K562 (cell line): ENCODE measurements around the gene ERVFRD-1. TPM values are rescaled to one million over a fixed set of nuclear protein-coding genes. Genes with fewer than 3 reads are reported as not detected.

Source experiments
- ARHGAP35 ChIP-seq: fragments of 450-650 bp; IDR thresholded peaks from 2 replicates; pipeline ENCODE4 v1.6.1; 2018; ENCODE audit not compliant: partially characterized antibody
- CBX8 ChIP-seq: fragments of 200-600 bp; sonication (generic); IDR thresholded peaks from 2 replicates; pipeline ENCODE4 v1.6.1; 2012; ENCODE audit warnings: borderline replicate concordance, mixed run types, low read depth, mild to moderate bottlenecking, moderate library complexity, mixed read lengths, low read length, control low read depth, inconsistent platforms; ENCODE audit not compliant: poor library complexity, severe bottlenecking; ENCODE audit errors: extremely low read depth
- CGGBP1 ChIP-seq: fragments of 250-450 bp; sonication (Bioruptor Pico); IDR thresholded peaks from 2 replicates; pipeline ENCODE4 v1.9.0; 2021; ENCODE audit warnings: mild to moderate bottlenecking
- CHCHD3 ChIP-seq: fragments of 250-450 bp; sonication (Bioruptor Pico); IDR thresholded peaks from 2 replicates; pipeline ENCODE4 v2.1.2; 2022; ENCODE audit warnings: mild to moderate bottlenecking
- DNMT1 ChIP-seq: fragments of 450-650 bp; IDR thresholded peaks from 2 replicates; pipeline ENCODE4 v1.6.1; 2016; ENCODE audit warnings: antibody characterized with exemption, mild to moderate bottlenecking
- EHMT2 ChIP-seq: fragments of 450-650 bp; IDR thresholded peaks from 2 replicates; pipeline ENCODE4 v1.6.1; 2018; ENCODE audit warnings: antibody characterized with exemption
- ETS1 ChIP-seq: conservative IDR thresholded peaks from 2 replicates; pipeline ENCODE4 v1.6.1; 2011; ENCODE audit warnings: low read depth, mild to moderate bottlenecking, low read length; ENCODE audit not compliant: control insufficient read depth
- MAFF ChIP-seq: IDR thresholded peaks from 2 replicates; pipeline ENCODE4 v1.6.1; 2012; ENCODE audit warnings: low read length, improper control_type of control experiment
- MAX ChIP-seq: sonication (generic); formaldehyde crosslinking; IDR thresholded peaks from 2 replicates; pipeline ENCODE4 v1.9.0; 2022; ENCODE audit warnings: mild to moderate bottlenecking, missing genetic modification reagents
- MTA1 ChIP-seq: fragments of 450-650 bp; IDR thresholded peaks from 2 replicates; pipeline ENCODE4 v1.6.1; 2017; ENCODE audit warnings: borderline replicate concordance
- MYBL2 ChIP-seq, 2 experiments: fragments of 450-650 bp in 1 of 2; sonication (generic) in 1 of 2; formaldehyde crosslinking in 1 of 2; IDR thresholded peaks; 2 replicates each; pipeline versions ENCODE4 v1.6.1 to v1.8.1; 2017 to 2022; ENCODE audit warnings: borderline replicate concordance in 1 of 2, inconsistent platforms in 1 of 2, low read depth in 1 of 2, mild to moderate bottlenecking in 1 of 2, missing genetic modification reagents in 1 of 2, moderate library complexity in 1 of 2
- PTRF ChIP-seq: fragments of 450-650 bp; IDR thresholded peaks from 2 replicates; pipeline ENCODE4 v1.6.1; 2016; ENCODE audit warnings: mild to moderate bottlenecking, missing genetic modification characterization, missing compliant biosample characterization
- RHOXF2B ChIP-seq: fragments of 250-450 bp; sonication (Bioruptor Pico); conservative IDR thresholded peaks from 2 replicates; pipeline ENCODE4 v1.5.1; 2021
- SMARCE1 ChIP-seq: fragments of 450-650 bp; IDR thresholded peaks from 2 replicates; pipeline ENCODE4 v1.7.1; 2016; ENCODE audit warnings: mild to moderate bottlenecking
- SP1 ChIP-seq: sonication (generic); formaldehyde crosslinking; IDR thresholded peaks from 2 replicates; pipeline ENCODE4 v1.8.1; 2022; ENCODE audit warnings: mild to moderate bottlenecking, missing genetic modification reagents
- TFAM ChIP-seq: fragments of 250-450 bp; sonication (Bioruptor Pico); conservative IDR thresholded peaks from 2 replicates; pipeline ENCODE4 v1.5.0; 2021; ENCODE audit warnings: mild to moderate bottlenecking, moderate library complexity
- ZNF146 ChIP-seq: IDR thresholded peaks from one replicate; pipeline ENCODE4 v1.6.1; 2018; ENCODE audit warnings: missing compliant biosample characterization; ENCODE audit not compliant: unreplicated experiment
- ZNF324 ChIP-seq: fragments of 250-450 bp; sonication (Bioruptor Pico); IDR thresholded peaks from 2 replicates; pipeline ENCODE4 v1.4.0; 2020; ENCODE audit warnings: mild to moderate bottlenecking
- ZNF77 ChIP-seq: fragments of 250-450 bp; sonication (Bioruptor Pico); IDR thresholded peaks from 2 replicates; pipeline ENCODE4 v1.5.0; 2020
- polyA plus RNA-seq, 8 experiments: library from polyadenylated mRNA; depleted of rRNA in 4 of 8; stranded (reverse) in 5 of 8; unstranded in 3 of 8; fragments of >200 nt; fragmentation: Nextera tagmentation in 2 of 8; fragmentation: Illumina TruSeq in 1 of 8; extraction: Ambion mirVana in 2 of 8; extraction: Trizol in 1 of 8; gene quantifications; 2 replicates each; pipeline versions ENCODE4 v1.2.1 to v1.2.3, GENCODE V29; 2011 to 2014; ENCODE audit warnings: inconsistent platforms in 1 of 8, missing spikeins in 1 of 8
- total RNA-seq, 7 experiments: library from RNA; depleted of rRNA in 6 of 7; stranded (reverse); fragments of >200 nt in 6 of 7; fragmentation: Illumina TruSeq in 2 of 7; extraction: Trizol in 2 of 7; gene quantifications; 2 replicates each; pipeline versions ENCODE4 v1.2.1 to v1.2.3, GENCODE V29; 2011 to 2021; ENCODE audit warnings: low replicate concordance in 1 of 7
- TF ChIP-seq, protein P1 (sequence below): sonication (generic); formaldehyde crosslinking; IDR thresholded peaks from 2 replicates; pipeline ENCODE4 v1.8.0; 2022; ENCODE audit warnings: missing genetic modification reagents, mild to moderate bottlenecking, borderline replicate concordance
- TF ChIP-seq, protein P2 (sequence below): IDR thresholded peaks from 3 replicates; pipeline ENCODE4 v1.6.1; 2011; ENCODE audit warnings: borderline replicate concordance, mild to moderate bottlenecking; ENCODE audit not compliant: insufficient read length, insufficient read depth

The ERVFRD-1 gene
- total and polyA plus RNA-seq, 9 of the 15 experiments (the other 6 are each of a cell fraction or from before 2014, with no cell fraction given): 0.05 to 0.14 (median 0.09) TPM; not detected in 2

DNA sequence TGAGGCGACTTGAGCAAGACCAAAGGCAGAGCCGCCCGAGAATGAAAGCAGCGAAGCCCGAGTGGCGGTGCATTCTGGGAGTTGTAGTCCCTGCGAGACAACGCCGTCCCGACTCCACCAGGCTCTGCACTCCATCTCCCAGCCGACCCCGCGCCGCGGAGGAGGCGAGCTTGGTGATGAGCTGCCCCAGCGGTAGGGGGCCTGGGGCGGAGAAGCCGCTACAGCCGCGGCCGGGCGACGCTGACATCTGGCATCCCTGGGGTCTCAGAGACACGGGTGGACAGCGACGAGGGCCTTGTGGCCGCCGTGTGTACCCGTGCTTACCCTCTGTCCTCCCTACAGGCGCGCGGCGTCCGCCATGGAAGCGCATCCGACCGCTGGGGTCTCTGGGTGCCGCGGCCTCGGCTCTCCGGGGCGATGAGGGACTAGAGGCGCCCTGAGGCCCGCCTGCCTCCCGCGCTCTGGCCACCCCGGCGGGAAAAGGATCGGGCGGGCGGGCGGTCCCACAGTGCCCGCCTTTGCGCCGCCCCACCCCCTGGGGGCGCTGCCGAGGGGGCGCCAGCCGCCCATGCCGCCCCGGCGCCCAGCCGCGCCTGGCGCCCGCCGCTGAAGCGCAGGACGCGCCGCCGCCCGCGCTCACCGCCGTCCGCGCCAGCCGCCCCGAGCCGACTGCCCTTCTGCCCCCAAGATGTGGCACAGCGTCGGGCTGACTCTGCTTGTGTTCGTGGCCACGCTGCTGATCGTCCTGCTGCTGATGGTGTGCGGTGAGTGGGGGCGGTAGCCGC, 17.7 kb downstream of the ERVFRD-1 start, which contains the start of gene SMIM13 (continued):
- TF ChIP-seq SP1 (peak; percentile 74), CHCHD3 (CRISPR knock-in tag) (no peak), MTA1 (peak; percentile 77; the same call in 1 of the 2 replicates), CBX8 (no peak), MAFF (no peak), TFAM (CRISPR knock-in tag) (no peak), SMARCE1 (no peak), ETS1 (peak; percentile 96; the same call in 1 of the 2 replicates), PTRF (tag) (no peak), ARHGAP35 (no peak), ZNF324 (no peak), CGGBP1 (CRISPR knock-in tag) (no peak), MYBL2 (IDR thresholded peaks at IDR 0.05; ENCODE audit: low read depth) (no peak), MYBL2 (CRISPR knock-in tag; IDR thresholded peaks at IDR 0.05; ENCODE audit: borderline replicate concordance) (no peak), DNMT1 (no peak), EHMT2 (no peak), ZNF146 (no peak), MAX (CRISPR knock-in tag) (peak; percentile 67), RHOXF2B (no peak), ZNF77 (CRISPR knock-in tag) (0 out of 2 replicates have a peak, but pooled peaks have one; percentile 67)
- TF ChIP-seq, protein P1, sequence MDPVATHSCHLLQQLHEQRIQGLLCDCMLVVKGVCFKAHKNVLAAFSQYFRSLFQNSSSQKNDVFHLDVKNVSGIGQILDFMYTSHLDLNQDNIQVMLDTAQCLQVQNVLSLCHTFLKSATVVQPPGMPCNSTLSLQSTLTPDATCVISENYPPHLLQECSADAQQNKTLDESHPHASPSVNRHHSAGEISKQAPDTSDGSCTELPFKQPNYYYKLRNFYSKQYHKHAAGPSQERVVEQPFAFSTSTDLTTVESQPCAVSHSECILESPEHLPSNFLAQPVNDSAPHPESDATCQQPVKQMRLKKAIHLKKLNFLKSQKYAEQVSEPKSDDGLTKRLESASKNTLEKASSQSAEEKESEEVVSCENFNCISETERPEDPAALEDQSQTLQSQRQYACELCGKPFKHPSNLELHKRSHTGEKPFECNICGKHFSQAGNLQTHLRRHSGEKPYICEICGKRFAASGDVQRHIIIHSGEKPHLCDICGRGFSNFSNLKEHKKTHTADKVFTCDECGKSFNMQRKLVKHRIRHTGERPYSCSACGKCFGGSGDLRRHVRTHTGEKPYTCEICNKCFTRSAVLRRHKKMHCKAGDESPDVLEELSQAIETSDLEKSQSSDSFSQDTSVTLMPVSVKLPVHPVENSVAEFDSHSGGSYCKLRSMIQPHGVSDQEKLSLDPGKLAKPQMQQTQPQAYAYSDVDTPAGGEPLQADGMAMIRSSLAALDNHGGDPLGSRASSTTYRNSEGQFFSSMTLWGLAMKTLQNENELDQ (CRISPR knock-in tag): no peak
- TF ChIP-seq, protein P2, sequence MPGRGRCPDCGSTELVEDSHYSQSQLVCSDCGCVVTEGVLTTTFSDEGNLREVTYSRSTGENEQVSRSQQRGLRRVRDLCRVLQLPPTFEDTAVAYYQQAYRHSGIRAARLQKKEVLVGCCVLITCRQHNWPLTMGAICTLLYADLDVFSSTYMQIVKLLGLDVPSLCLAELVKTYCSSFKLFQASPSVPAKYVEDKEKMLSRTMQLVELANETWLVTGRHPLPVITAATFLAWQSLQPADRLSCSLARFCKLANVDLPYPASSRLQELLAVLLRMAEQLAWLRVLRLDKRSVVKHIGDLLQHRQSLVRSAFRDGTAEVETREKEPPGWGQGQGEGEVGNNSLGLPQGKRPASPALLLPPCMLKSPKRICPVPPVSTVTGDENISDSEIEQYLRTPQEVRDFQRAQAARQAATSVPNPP: no peak
